NT2/D1 (cell line): ENCODE data around the gene SLC25A13.

Source experiments
- DNase-seq: peaks from one replicate; pipeline ENCODE4 v3.0.0-alpha.2; 2011; ENCODE audit warnings: low read depth, low spot score
- H3K27me3 ChIP-seq: 2 replicates; pipeline ENCODE4 v1.6.0; 2011; ENCODE audit warnings: mild to moderate bottlenecking; ENCODE audit not compliant: insufficient read length, insufficient read depth
- H3K36me3 ChIP-seq: 2 replicates; pipeline ENCODE4 v1.6.1; 2011; ENCODE audit warnings: mild to moderate bottlenecking, low read length, mixed read lengths; ENCODE audit not compliant: insufficient read depth, insufficient read length
- H3K4me1 ChIP-seq: 2 replicates; pipeline ENCODE4 v1.5.1; 2011; ENCODE audit not compliant: insufficient read depth, insufficient read length
- H3K4me3 ChIP-seq: 2 replicates; pipeline ENCODE4 v1.5.1; 2011; ENCODE audit warnings: low read depth; ENCODE audit not compliant: insufficient read length
- H3K9ac ChIP-seq: 2 replicates; pipeline ENCODE4 v1.6.0; 2011; ENCODE audit warnings: low read depth; ENCODE audit not compliant: insufficient read length
- H3K9me3 ChIP-seq: 2 replicates; pipeline ENCODE4 v1.5.1; 2011; ENCODE audit warnings: mild to moderate bottlenecking, low read length; ENCODE audit not compliant: insufficient read depth
- SUZ12 ChIP-seq: IDR thresholded peaks from 2 replicates; pipeline ENCODE4 v1.6.1; 2011; ENCODE audit not compliant: insufficient read length, insufficient read depth; ENCODE audit errors: extremely low read depth
- YY1 ChIP-seq: IDR thresholded peaks from 2 replicates; pipeline ENCODE4 v1.6.1; 2011; ENCODE audit not compliant: insufficient read length, insufficient read depth
- ZNF274 ChIP-seq: IDR thresholded peaks from 2 replicates; pipeline ENCODE4 v1.6.1; 2011; ENCODE audit warnings: mild to moderate bottlenecking, low read depth, low read length

The SLC25A13 gene

DNA sequence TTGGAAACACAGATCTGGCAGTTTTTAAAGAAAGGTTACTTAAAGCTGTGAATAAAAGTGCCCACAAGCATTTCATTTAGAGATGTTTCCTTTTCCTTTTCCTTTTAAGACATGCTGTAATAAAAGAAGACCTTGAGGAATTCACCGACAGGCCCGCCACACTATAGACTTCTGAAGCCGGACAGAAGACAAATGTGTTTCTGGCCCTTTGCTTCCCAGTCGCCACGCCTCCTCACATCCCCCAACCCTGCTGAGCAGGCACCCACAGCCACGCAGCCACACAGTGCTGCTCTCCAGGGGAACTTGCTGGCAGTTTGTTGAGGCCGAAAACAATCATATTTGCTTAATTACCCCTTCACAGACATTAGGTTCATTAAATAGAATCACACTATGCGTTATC, 83.4 kb downstream of the SLC25A13 start:
- no peak for DNase-seq
- Histone ChIP-seq H3K4me3 (no peak overlapping the region), H3K36me3 (peaks cover 9% of the 10 kb centered on the region), H3K9ac (no peak overlapping the region), H3K27me3 (no peaks in the 10 kb centered on the region), H3K4me1 (no peaks in the 10 kb centered on the region), H3K9me3 (no peaks in the 10 kb centered on the region)
- no peak for TF ChIP-seq SUZ12

DNA sequence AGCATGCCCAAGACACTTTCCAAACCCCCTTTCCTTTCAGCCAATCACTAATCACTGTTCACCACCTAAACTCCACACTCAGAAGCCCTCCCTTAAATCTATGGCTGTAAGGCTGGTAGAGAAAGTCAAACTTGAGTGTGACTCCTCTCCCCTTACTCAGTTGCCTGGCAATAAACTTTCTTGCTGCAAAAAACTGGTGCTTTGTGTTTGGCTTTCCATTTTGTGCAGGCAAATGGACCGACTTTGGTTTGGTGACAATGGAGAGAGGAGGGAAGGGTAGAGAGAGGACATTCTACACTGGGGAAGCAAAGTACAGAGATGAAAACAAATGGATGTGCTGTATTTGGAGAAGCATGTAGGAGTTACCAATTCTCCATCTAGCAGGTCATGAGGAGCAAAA, 84.9 kb downstream of the SLC25A13 start:
- TF ChIP-seq YY1, result no peak
- no peak for TF ChIP-seq SUZ12
- TF ChIP-seq ZNF274, result no peak
- Histone ChIP-seq H3K4me3 (no peak overlapping the region), H3K4me1 (no peaks in the 10 kb centered on the region), H3K9me3 (no peaks in the 10 kb centered on the region), H3K9ac (no peak overlapping the region), H3K27me3 (no peaks in the 10 kb centered on the region), H3K36me3 (peaks cover 9% of the 10 kb centered on the region)
- no peak for DNase-seq

DNA sequence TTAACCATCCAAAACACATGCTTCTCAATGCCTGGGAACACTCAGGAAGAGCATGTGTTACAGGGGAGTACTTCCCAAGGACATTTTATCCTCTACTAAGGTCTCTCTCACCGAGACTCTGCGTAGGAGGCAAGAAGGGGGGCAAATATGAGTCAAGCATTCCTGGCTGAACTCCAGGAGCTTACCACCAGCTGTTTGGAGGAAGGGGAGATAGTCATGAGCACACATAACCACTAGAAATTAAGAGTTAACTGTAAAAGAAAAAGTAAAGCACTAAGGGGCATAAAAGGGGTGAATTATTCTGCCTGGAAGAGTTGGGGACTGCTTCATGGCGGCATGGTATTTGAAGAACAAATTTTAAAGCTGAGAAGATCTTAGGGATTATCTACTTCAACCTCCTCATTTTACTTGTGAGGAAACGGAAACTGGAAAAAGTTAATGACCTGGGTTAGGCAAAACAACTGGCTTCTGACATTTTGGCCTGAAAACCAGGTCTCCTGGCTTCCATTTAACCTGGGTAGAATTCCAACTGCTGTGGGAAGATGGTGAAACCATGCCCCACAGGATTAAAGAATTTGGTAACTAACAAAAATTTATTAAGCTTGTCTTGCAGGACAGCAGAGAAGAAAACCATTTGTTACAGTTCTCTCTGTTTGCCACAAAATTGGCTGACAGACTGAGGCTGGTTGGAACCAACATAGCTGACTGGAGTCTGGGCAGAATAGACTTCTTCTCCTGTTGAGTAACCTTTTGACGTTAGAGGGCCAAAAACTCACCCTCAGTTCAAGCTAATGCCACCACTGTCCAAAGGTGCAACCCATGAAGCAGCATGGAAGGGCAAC, 85.5 kb downstream of the SLC25A13 start:
- TF ChIP-seq YY1, result no peak
- no peak for TF ChIP-seq ZNF274
- Histone ChIP-seq H3K36me3 (peaks cover 9% of the 10 kb centered on the region), H3K27me3 (no peaks in the 10 kb centered on the region), H3K4me3 (no peak overlapping the region), H3K9ac (no peak overlapping the region), H3K9me3 (no peaks in the 10 kb centered on the region), H3K4me1 (no peaks in the 10 kb centered on the region)
- no peak for DNase-seq

DNA sequence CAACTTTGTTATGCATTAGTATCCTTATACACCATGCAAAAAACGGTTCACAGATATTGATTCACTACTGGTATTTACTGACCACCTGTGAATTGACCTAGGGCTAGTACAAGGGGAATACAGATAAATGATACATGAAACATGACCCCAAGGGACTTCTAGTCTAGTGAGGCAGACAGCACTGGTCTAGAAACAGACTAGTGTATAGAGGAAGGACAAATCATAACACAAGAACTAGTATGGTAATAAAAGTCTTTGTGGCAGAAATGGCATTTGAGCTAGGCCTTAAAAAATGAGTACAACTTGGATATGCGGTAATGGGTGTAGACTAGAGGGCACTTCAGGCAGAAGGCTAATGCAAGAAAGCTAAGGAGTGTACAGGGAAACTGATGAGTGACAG, 86.6 kb downstream of the SLC25A13 start:
- Histone ChIP-seq H3K27me3 (no peaks in the 10 kb centered on the region), H3K9ac (no peak overlapping the region), H3K4me1 (no peaks in the 10 kb centered on the region), H3K4me3 (no peak overlapping the region), H3K9me3 (no peaks in the 10 kb centered on the region), H3K36me3 (peaks cover 9% of the 10 kb centered on the region)
- DNase-seq, result no peak
- TF ChIP-seq ZNF274 (no peak), YY1 (no peak), SUZ12 (no peak)

DNA sequence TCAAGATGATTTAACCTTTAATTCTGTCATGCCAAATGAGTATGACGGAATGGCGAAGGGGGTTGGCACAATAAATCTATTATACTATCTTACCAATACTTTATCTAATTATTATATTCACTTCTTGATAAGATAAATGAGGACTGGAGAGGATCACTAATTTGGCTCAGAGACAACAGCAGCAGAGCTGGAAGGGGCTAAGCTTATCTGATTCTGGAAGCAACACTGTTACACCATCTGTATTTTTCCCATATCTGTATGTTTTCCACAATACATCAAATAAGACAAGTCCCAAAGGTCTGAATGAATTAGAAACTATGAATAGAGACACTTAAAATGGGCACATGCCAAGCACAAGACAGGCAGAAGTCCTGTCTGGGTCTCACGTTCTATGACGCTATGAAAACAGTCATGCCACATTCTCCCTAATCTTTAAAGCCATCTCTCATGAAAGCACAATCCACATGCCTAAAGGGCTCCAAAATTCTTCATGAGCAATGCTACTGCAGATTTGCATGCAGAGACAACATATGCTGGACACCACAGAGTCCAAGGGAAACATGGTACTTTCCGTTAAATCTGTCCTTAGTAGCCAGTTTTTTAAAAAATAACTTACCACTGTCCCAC, 88.3 kb downstream of the SLC25A13 start:
- H3K4me3 ChIP-seq, result no peak overlapping the region
- H3K36me3 ChIP-seq, result peaks cover 17% of the 10 kb centered on the region
- no peaks in the 10 kb centered on the region for H3K4me1 ChIP-seq
- no peak for TF ChIP-seq YY1
- peaks cover 9% of the 10 kb centered on the region; the same call in 1 of the 2 replicates for H3K9me3 ChIP-seq
- no peak overlapping the region for H3K9ac ChIP-seq
- no peaks in the 10 kb centered on the region for H3K27me3 ChIP-seq
- no peak for DNase-seq

DNA sequence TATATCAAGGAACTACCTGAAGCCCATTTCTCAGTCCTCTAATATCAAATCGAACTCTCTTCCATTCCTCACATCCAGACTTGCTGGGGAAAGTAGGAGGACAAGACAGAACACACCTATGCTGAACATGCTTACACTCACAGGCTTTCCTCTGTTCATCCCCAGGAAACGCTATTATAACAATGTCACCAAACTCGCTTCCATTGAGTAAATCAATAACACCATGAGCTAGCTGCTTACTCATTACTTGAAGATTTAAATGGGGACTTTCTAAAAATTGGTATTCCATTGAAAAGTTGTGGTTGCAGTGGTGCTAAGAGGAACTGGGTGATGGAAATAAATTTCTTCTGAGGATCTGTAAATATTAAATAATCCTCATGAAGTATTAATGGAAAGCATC, 88.8 kb downstream of the SLC25A13 start:
- peaks cover 14% of the 10 kb centered on the region for H3K9me3 ChIP-seq
- H3K27me3 ChIP-seq, result no peaks in the 10 kb centered on the region
- no peak for DNase-seq
- no peak overlapping the region for H3K9ac ChIP-seq
- peaks cover 21% of the 10 kb centered on the region for H3K36me3 ChIP-seq
- no peaks in the 10 kb centered on the region for H3K4me1 ChIP-seq
- no peak overlapping the region for H3K4me3 ChIP-seq
- TF ChIP-seq YY1 (no peak), ZNF274 (no peak), SUZ12 (no peak)

DNA sequence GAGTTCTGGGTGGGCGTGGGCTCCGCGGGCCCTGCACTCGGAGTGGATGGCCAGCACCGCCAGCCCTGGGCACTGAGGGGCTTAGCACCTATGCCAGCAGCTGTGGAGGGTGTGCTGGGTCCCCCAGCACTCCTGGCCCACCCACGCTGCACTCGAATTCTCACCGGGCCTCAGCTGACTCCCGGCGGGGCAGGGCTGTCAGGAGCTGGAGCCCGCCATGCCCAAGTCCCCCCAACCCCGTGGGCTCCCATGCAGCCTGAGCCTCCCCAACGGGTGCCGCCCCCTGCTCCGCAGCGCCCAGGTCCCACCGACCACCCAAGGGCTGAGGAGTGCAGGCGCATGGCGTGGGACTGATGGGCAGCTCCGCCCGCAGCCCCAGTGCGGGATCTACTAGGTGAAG, 93.1 kb downstream of the SLC25A13 start:
- Histone ChIP-seq H3K4me1 (no peaks in the 10 kb centered on the region), H3K9ac (no peak overlapping the region), H3K4me3 (no peak overlapping the region), H3K36me3 (peaks cover 15% of the 10 kb centered on the region), H3K27me3 (no peaks in the 10 kb centered on the region), H3K9me3 (peaks cover 20% of the 10 kb centered on the region)
- no peak for TF ChIP-seq ZNF274
- TF ChIP-seq SUZ12, result no peak
- TF ChIP-seq YY1, result no peak
- DNase-seq, result no peak
